SK-N-SH treated with all-trans-retinoic acid at 6 μM for 48 hours (cell line): ENCODE results near the gene ZNF442.

Source experiments
- ESRRG ChIP-seq: fragments of 250-450 bp; sonication (Bioruptor Pico); IDR thresholded peaks from 2 replicates; pipeline ENCODE4 v1.6.1; 2021; ENCODE audit warnings: mild to moderate bottlenecking
- ZFP3 ChIP-seq: fragments of 250-450 bp; sonication (Bioruptor Pico); IDR thresholded peaks from 2 replicates; pipeline ENCODE4 v1.5.0; 2020; ENCODE audit warnings: mild to moderate bottlenecking, moderate library complexity
- ZFP30 ChIP-seq: fragments of 450-650 bp; formaldehyde crosslinking; IDR thresholded peaks from 2 replicates; pipeline ENCODE4 v1.5.0; 2022; ENCODE audit warnings: mild to moderate bottlenecking, moderate library complexity
- TF ChIP-seq, protein P1 (sequence below): fragments of 250-450 bp; sonication (Bioruptor Pico); IDR thresholded peaks from 2 replicates; pipeline ENCODE4 v1.8.0; 2020; ENCODE audit warnings: mild to moderate bottlenecking, moderate library complexity, borderline replicate concordance

DNA sequence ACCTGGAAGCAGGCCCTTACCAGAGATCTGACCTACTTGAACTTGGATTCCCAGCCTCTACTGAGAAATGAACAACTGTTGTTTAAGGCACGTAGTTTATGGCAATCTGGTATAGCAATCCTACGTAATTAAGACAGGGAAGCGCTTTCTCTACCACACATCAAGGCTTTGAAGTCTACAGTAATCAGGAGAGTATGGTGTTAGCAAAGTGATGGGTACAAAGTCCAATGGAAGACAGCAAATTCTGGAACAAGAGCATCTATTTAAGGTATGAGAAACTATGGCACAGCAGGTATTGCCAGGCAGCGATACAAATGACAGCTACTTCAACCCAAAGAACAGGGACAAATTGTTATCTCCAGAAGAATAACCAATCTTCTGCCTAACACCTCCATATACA, 35.1 kb downstream of the ZNF442 start:
- no peak for TF ChIP-seq ZFP3 (CRISPR knock-in tag)
- no peak for TF ChIP-seq ZFP30 (CRISPR knock-in tag)
- no peak for TF ChIP-seq ESRRG (CRISPR knock-in tag)
- TF ChIP-seq, protein P1, sequence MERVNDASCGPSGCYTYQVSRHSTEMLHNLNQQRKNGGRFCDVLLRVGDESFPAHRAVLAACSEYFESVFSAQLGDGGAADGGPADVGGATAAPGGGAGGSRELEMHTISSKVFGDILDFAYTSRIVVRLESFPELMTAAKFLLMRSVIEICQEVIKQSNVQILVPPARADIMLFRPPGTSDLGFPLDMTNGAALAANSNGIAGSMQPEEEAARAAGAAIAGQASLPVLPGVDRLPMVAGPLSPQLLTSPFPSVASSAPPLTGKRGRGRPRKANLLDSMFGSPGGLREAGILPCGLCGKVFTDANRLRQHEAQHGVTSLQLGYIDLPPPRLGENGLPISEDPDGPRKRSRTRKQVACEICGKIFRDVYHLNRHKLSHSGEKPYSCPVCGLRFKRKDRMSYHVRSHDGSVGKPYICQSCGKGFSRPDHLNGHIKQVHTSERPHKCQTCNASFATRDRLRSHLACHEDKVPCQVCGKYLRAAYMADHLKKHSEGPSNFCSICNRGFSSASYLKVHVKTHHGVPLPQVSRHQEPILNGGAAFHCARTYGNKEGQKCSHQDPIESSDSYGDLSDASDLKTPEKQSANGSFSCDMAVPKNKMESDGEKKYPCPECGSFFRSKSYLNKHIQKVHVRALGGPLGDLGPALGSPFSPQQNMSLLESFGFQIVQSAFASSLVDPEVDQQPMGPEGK: no peak
